Activated CD4-positive, alpha-beta memory T cell treated with anti-CD3 and anti-CD28 coated beads, Interleukin-2, amount 10 ng/mL, durations not matched to agents 7 days and 5 days (primary cell): ENCODE results near the gene IPCEF1. TPM values are rescaled to one million over a fixed set of nuclear protein-coding genes. Genes with fewer than 3 reads are reported as not detected.
"Not testable (repeated sequence)": the region's sequence is repeated elsewhere in the genome, so short reads cannot be mapped to it uniquely, and the experiment has no call there.

ENCODE experiments used
- CTCF ChIA-PET: fragments of 350-600 bp; sonication (Branson Sonifier 250); formaldehyde crosslinking; loops from one replicate; lab custom pipeline; 2021; ENCODE audit warnings: antibody characterized with exemption, inconsistent platforms; lab: Charles Lee
- POLR2A ChIA-PET: fragments of 350-600 bp; sonication (Branson Sonifier 250); formaldehyde crosslinking; loops from one replicate; lab custom pipeline; 2021; ENCODE audit warnings: antibody characterized with exemption; lab: Charles Lee
- DNase-seq: peaks from one replicate; pipeline ENCODE4 v3.0.0-alpha.2; 2020
- H3K27ac Mint-ChIP-seq: one replicate; pipeline ENCODE4 v1.8.0; 2021; ENCODE audit warnings: mild to moderate bottlenecking, mixed read lengths
- H3K27me3 Mint-ChIP-seq: one replicate; pipeline ENCODE4 v1.8.0; 2021; ENCODE audit warnings: mixed read lengths
- H3K36me3 Mint-ChIP-seq: one replicate; pipeline ENCODE4 v1.8.0; 2021; ENCODE audit warnings: low read depth, mixed read lengths
- H3K4me1 Mint-ChIP-seq: one replicate; pipeline ENCODE4 v1.8.0; 2021; ENCODE audit warnings: mixed read lengths
- H3K4me3 Mint-ChIP-seq: one replicate; pipeline ENCODE4 v1.8.0; 2021; ENCODE audit warnings: mild to moderate bottlenecking, mixed read lengths
- H3K9me3 Mint-ChIP-seq: one replicate; pipeline ENCODE4 v1.8.0; 2021; ENCODE audit warnings: mixed read lengths
- total RNA-seq, 2 experiments: library from RNA; stranded (reverse); gene quantifications; one replicate each; pipeline ENCODE4 v1.2.3, GENCODE V29; 2021

IPCEF1 gene
- total RNA-seq, 2 experiments from 2014 or later = 13.8 to 20.3 TPM

DNA sequence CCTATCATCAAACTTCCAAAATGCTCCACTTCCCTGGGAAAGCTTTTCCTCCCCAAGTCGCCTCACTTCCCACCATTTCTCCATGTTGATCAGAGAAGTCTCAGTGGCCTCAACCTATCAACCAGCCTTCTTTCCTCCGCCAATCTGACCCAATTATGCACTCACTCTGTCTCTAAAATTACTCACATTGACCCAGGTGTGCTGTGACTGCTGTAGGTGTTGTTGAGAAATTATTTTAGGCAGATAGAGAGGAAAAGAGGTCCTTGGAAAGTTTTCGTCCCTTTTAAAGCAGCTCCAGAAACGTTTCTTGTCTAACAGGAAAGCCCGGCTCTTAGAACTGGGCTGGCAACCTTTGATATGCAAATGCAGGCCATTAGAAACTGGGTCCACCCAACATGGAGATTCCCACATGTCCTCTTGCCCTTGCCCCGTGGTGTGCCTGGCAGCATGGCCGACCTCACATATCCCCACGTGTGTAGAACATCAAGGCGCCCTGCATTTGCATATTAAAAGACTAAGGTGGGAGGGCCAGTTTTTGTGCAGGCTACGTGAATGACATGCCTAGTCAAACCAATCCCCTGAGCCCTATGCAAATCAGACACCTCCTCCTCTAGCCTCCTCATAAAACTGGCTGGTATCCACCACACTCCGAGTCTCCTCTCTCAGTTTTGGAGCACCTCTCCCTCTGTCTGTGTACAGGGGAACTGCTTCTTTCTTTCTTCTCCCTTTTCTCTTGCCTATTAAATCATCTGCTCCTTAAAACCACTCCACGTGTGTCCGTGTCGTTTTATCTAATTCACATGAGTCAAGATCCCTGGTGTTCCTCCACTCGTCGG lies 12.9 kb downstream of the IPCEF1 start:
- no peaks in the 10 kb centered on the region for H3K4me1 Mint-ChIP-seq
- H3K9me3 Mint-ChIP-seq = peaks cover 10% of the 10 kb centered on the region
- no peak overlapping the region for H3K27ac Mint-ChIP-seq
- H3K4me3 Mint-ChIP-seq = no peak overlapping the region
- ChIA-PET CTCF (no interaction called here), POLR2A (no interaction called here)
- no peak for DNase-seq
- no peaks in the 10 kb centered on the region for H3K36me3 Mint-ChIP-seq
- H3K27me3 Mint-ChIP-seq = peaks cover 14% of the 10 kb centered on the region

DNA sequence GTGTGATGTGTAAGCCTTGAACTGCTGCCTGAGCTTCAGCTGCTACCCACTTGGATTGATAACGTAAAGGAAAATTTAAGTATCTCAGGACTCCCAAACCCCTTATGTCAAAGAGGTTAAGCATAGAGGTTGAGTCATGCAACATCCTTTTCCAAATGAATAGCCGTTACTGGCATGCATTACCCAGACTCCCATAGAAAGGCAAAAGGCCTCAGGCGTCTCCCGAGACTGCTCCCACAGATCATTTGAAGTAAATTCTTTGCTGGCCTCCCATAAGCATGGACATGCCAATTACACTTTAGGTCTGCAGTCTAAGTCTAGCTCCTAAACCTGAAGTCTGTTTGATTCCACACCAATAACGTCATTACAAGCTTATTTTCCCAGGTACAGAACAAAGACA lies 14.7 kb downstream of the IPCEF1 start:
- DNase-seq = no peak
- Mint-ChIP-seq H3K27me3 (peaks cover 9% of the 10 kb centered on the region), H3K4me1 (no peaks in the 10 kb centered on the region), H3K4me3 (no peak overlapping the region), H3K9me3 (peaks cover 9% of the 10 kb centered on the region), H3K36me3 (no peaks in the 10 kb centered on the region), H3K27ac (no peak overlapping the region)
- CTCF ChIA-PET = no interaction called here
- POLR2A ChIA-PET = no interaction called here

DNA sequence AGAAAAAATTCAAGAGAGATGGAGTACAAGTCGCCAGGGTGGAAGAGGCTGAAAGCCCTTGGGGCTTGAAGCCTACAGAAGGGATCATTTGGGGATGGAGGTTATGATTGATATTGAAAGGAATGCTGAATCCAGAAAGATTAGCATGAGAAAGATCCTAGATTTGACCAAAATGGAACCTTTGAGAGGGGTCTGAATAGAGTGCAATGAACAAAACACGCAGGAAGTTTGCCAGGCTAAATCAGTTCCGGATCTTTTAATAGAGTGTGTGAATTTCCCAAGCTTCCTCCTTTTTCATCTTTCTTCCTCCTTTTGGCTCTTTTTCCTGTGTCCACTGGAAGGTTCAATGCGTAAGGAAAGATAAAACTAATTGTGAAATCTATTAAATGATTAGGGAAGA lies 15.3 kb downstream of the IPCEF1 start:
- ChIA-PET POLR2A (no interaction called here), CTCF (no interaction called here)
- DNase-seq = no peak
- H3K9me3 Mint-ChIP-seq = peaks cover 4% of the 10 kb centered on the region
- H3K4me1 Mint-ChIP-seq = no peaks in the 10 kb centered on the region
- H3K36me3 Mint-ChIP-seq = no peaks in the 10 kb centered on the region
- peaks cover 7% of the 10 kb centered on the region for H3K27me3 Mint-ChIP-seq
- H3K4me3 Mint-ChIP-seq = no peak overlapping the region
- no peak overlapping the region for H3K27ac Mint-ChIP-seq

DNA sequence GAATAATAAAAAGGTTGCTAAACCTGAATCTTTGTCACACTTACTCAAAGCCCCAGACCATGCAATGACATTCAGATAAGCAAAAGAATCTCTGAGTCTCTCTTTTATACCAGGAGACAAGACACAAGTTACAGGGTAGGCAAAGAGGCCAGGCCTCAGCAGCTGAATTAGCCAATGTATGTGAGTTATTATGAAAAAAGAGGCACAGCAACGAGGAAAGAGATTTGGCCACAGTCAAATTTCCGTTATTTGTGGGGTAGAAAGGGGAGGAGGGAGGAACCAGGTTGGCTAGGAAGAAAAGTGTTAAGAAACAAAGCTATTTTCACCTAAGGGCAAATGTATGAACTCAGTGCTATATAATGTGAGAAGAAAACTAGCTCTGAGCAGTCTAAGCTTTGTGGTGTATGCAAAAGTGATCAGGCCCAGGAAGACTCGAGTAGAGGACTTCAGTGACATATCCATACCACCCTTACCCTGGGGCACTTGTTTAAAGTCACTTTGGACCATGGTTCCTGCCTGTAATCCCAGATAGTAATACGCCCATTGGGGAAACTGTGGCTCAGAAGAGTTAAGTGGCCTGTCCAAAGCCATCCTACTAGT lies 19.1 kb downstream of the IPCEF1 start:
- Mint-ChIP-seq H3K4me3 (no peak overlapping the region), H3K36me3 (no peaks in the 10 kb centered on the region), H3K27me3 (peaks cover 6% of the 10 kb centered on the region), H3K4me1 (no peaks in the 10 kb centered on the region), H3K27ac (no peak overlapping the region), H3K9me3 (no peaks in the 10 kb centered on the region)
- ChIA-PET POLR2A (no interaction called here), CTCF (no interaction called here)
- DNase-seq = no peak

DNA sequence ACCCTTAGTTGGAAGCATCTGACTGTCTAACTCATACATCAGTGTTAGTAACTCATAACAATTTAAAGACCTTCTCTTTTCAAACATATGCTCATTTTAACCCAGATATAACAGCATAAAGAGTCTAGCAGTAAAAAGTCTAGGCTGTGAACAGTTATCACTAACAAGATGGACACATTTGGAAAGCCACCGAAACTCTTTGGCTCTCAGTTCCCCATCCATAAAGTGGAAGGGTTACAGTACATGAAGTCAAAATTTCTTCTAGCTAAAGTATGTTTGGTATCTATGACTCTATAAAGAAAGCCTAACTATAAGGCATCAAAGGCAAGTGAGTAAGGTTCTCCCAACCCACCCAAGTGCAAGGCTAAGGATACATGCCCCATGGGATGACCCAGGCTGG lies 22.5 kb downstream of the IPCEF1 start:
- DNase-seq, POLR2A ChIA-PET, H3K27me3 Mint-ChIP-seq, CTCF ChIA-PET, H3K4me1 Mint-ChIP-seq, H3K36me3 Mint-ChIP-seq, H3K9me3 Mint-ChIP-seq, H3K27ac Mint-ChIP-seq, H3K4me3 Mint-ChIP-seq: not testable (repeated sequence)

DNA sequence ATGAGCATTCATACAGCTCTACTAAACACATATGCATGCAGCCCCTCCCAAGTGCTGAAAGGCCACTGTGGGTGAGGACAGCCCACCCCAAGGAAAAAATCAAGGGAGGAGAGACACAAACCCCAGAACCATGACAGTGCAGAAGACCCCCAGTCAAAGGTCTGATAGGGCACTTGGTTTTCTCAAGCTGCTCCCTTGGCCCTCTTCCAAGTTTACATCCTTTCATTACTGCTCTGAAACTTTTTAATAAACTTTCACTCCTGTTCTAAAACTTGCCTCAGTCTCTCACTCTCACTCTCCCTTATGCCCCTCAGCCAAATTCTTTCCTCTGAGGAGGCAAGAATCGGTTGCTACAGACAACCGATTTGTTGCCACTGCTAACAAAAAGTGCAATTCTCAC lies 24.9 kb downstream of the IPCEF1 start:
- H3K4me3 Mint-ChIP-seq = no peak overlapping the region
- H3K27ac Mint-ChIP-seq = no peak overlapping the region
- peaks cover 3% of the 10 kb centered on the region for H3K4me1 Mint-ChIP-seq
- ChIA-PET POLR2A (no interaction called here), CTCF (no interaction called here)
- H3K36me3 Mint-ChIP-seq = no peaks in the 10 kb centered on the region
- no peak for DNase-seq
- H3K9me3 Mint-ChIP-seq = no peaks in the 10 kb centered on the region
- H3K27me3 Mint-ChIP-seq = peaks cover 4% of the 10 kb centered on the region

DNA sequence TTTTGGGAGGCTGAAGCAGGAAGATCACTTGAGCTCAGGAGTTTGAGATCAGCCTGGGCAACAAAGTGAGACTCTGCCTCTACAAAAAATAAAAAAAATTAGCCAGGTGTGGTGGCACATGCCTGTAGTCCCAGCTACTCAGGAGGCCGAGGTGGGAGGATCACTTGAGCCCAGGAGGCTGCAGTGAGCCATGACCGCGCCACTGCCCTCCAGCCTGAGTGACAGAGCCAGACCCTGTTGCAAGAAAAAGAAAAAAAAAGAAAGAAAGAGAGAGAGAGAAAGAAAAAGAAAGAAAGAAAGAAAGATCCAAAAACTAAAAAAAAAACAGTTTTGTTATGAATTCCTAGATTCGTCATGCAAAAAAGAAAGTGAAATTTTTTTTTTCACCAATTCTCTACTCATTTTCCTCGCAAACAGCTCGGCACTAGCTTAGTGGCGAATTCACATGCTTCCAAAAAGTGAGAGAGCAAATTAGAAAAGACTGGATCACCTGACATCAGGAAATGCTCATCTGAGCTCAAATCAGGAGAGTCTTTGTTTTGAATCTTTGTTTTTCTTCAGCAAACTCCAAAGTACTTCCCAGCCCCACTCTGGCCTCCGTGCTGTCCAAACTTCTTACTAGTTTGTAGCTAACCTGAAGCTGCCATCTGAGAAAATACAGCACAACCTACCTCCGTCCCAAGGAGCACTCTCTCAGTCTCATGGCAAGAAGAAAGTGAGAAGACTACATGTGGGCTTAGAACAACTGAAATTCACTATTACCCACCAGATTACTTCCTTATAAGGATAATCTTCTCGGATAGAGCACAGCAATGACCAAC lies 27.0 kb downstream of the IPCEF1 start:
- POLR2A ChIA-PET = no interaction called here
- no peak overlapping the region for H3K27ac Mint-ChIP-seq
- no peak overlapping the region for H3K4me3 Mint-ChIP-seq

DNA sequence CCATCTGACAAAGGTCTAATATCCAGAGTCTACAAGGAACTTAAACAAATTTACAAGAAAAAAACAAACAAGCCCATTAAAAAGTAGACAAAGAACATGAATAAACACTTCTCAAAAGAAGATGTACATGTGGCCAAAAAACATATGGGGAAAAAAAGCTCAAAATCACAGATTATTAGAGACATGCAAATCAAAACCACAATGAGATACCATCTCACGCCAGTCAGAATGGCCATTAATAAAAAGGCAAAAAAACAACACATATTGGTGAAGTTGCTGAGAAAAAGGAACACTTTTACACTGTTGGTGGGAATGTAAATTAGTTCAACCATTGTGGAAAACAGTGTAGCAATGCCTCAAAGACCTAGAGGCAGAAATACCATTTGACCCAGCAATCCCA lies 29.3 kb downstream of the IPCEF1 start:
- CTCF ChIA-PET = not testable (repeated sequence)

More for the DNA sequence above, 27.0 kb downstream of the IPCEF1 start:
- CTCF ChIA-PET = interaction anchor here (1.6 kb wide), 1 partner anchor 10 kb away, joined by 3 read pairs; no protein-coding TSS in a partner anchor
- no peaks in the 10 kb centered on the region for H3K36me3 Mint-ChIP-seq
- peaks cover 2% of the 10 kb centered on the region for H3K27me3 Mint-ChIP-seq
- peaks cover 3% of the 10 kb centered on the region for H3K4me1 Mint-ChIP-seq
- no peak for DNase-seq
- no peaks in the 10 kb centered on the region for H3K9me3 Mint-ChIP-seq

DNA sequence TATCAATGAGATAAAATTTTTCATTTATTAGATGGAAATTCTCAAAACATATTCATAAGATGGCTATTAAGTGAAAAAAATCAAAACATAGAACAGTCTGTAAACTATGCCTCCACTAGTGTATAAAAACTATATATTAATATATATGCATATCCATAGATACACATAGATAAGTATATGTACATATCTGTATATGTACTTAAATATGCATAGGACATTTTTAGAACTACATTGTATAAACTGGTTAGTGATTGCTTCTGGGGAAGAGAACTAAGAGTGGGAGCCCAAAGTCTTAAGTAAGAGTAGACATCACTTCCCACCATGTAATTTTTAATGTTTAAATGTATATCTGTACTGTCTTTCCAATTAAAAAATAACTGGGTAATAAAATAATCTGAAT lies 31.5 kb downstream of the IPCEF1 start:
- CTCF ChIA-PET = no interaction called here
- H3K4me3 Mint-ChIP-seq = no peak overlapping the region

More for the DNA sequence above, 29.3 kb downstream of the IPCEF1 start:
- DNase-seq, H3K4me1 Mint-ChIP-seq, H3K4me3 Mint-ChIP-seq, H3K27me3 Mint-ChIP-seq, H3K36me3 Mint-ChIP-seq, POLR2A ChIA-PET, H3K9me3 Mint-ChIP-seq, H3K27ac Mint-ChIP-seq: not testable (repeated sequence)

DNA sequence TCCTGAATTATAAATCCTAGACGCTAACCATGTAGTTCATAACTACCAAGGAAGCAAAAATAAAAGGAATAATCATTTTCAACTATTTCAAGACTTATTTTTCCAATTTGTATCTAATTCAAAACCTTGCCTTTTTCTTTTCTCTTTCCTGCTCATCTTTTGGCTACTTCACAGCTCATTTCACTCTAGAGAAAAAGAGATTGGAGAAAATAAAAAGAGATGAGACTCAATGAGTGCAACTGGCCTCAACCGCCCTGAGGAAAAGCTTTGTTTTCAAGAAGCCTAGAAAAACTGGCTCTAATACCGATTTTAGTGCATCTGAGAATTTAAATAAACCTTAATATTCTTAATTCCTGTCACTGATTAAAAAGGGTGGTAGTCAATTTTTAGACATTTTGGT lies 36.4 kb downstream of the IPCEF1 start:
- Mint-ChIP-seq H3K4me3 (no peak overlapping the region), H3K4me1 (no peaks in the 10 kb centered on the region), H3K27me3 (peaks cover 5% of the 10 kb centered on the region), H3K9me3 (no peaks in the 10 kb centered on the region), H3K36me3 (no peaks in the 10 kb centered on the region), H3K27ac (no peak overlapping the region)
- DNase-seq = no peak
- ChIA-PET CTCF (no interaction called here), POLR2A (no interaction called here)

More for the DNA sequence above, 31.5 kb downstream of the IPCEF1 start:
- no peak overlapping the region for H3K27ac Mint-ChIP-seq
- no peaks in the 10 kb centered on the region for H3K36me3 Mint-ChIP-seq
- no peaks in the 10 kb centered on the region for H3K9me3 Mint-ChIP-seq
- no peak for DNase-seq
- POLR2A ChIA-PET = no interaction called here
- peaks cover 3% of the 10 kb centered on the region for H3K4me1 Mint-ChIP-seq
- no peaks in the 10 kb centered on the region for H3K27me3 Mint-ChIP-seq

DNA sequence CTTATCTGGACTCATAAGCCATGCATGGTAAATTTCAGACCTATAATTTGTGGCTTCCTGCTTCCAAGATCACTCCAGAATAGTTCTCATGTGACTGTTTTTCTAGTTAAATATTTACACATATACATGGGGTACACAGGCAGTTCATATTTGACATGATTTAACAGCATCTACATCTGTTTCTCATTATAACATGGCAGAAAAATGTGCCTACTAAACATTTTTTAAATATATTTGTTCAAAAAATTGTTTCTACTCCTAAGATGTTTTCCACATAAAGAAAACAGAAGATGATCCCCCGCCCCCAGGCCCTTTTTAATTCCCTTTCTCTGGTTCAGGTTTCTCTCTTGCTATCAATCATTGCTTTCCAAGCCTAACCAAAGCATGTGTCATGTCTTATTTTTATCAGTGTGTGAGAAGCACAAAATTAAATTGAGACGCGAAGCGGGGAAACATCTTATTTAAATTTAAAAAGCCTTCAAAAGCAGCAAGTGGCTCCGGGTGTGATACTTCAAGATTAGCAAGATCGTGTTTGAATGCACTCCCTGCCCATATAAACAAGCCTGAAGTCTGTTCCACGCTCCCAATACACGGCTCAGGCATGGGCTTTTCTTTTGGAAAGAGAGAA lies 37.3 kb downstream of the IPCEF1 start:
- Mint-ChIP-seq H3K4me1 (no peaks in the 10 kb centered on the region), H3K4me3 (no peak overlapping the region), H3K36me3 (no peaks in the 10 kb centered on the region), H3K27ac (no peak overlapping the region), H3K9me3 (no peaks in the 10 kb centered on the region), H3K27me3 (peaks cover 5% of the 10 kb centered on the region)
- ChIA-PET POLR2A (no interaction called here), CTCF (no interaction called here)
- DNase-seq = no peak

DNA sequence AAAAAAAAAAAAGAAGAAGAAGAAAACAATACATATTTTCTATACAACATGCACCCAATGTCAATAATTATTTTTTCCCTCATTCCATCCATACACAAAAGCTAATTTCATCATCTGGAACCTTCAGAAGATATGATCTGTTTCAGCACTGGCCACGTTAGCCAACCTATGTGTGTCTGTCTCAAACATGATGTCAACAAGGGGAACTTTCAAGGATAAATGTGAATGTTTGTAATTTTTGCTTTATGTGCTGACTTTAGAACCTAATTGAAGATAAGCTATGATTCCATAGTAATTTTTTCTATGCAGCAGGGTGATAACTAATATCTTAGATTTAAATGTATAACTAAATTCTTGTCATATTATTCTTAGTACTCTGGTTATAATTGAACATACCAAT lies 37.9 kb downstream of the IPCEF1 start:
- H3K9me3 Mint-ChIP-seq = no peaks in the 10 kb centered on the region
- H3K4me3 Mint-ChIP-seq = no peak overlapping the region
- CTCF ChIA-PET = no interaction called here
- H3K27ac Mint-ChIP-seq = no peak overlapping the region
- POLR2A ChIA-PET = no interaction called here
- no peaks in the 10 kb centered on the region for H3K36me3 Mint-ChIP-seq
- DNase-seq = no peak
- no peaks in the 10 kb centered on the region for H3K4me1 Mint-ChIP-seq
- peaks cover 5% of the 10 kb centered on the region for H3K27me3 Mint-ChIP-seq

DNA sequence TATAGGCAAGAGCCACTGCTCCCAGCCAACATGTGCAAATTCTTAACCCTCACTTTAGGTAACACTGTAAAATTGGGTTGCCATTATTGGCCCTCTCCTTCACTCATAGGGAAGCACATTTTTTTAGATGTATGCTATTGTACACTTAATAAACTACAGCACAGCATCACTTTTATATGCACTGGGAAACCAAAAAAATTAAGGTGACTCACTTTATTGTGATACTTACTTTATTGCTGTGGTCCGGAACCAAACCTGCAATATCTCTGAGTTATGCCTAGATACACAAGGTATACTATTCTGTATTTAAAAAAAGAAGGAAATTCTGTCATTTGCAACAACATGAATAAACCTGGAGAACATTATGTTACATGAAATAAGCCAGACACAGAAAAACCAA lies 40.5 kb downstream of the IPCEF1 start:
- no peaks in the 10 kb centered on the region for H3K36me3 Mint-ChIP-seq
- no peak overlapping the region for H3K4me3 Mint-ChIP-seq
- ChIA-PET POLR2A (no interaction called here), CTCF (no interaction called here)
- no peaks in the 10 kb centered on the region for H3K9me3 Mint-ChIP-seq
- no peak overlapping the region for H3K27ac Mint-ChIP-seq
- H3K27me3 Mint-ChIP-seq = peaks cover 13% of the 10 kb centered on the region
- no peak for DNase-seq
- H3K4me1 Mint-ChIP-seq = no peaks in the 10 kb centered on the region
